ENCODE results near the gene PPME1. TPM values are rescaled to one million over a fixed set of nuclear protein-coding genes. Genes with fewer than 3 reads are reported as not detected.
A peak's percentile ranks its signal among the peaks of the same experiment; 100 is the strongest.

Gene PPME1
- total RNA-seq, 1 donor from 2014 or later: 401 TPM

DNA sequence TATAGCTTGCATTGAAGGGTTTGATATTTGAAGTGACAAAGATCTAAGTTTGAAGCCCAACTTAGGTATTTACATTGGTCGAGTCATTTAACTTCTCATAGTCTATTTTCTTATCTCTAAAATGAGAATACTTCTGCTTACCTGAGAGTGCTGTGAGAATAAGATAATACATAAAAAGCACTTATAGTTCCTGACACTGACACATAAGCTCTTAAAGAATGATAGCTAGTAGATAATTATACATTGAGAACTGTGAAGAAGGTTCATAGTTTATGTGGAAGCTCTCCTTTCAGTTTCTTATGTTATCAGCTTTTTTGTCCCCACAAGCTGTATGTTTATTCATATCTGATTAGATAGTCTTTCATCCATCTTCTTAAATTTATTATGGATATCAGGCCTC is 4.8 kb downstream of the PPME1 start:
- H3K4me2 ChIP-seq (ENCODE audit: low read length): no peak overlapping the region
- peaks cover 7% of the 10 kb centered on the region for H3K36me3 Mint-ChIP-seq (ENCODE audit: low read depth, unreplicated experiment)
- H3K9ac ChIP-seq (ENCODE audit: low read length): no peak overlapping the region
- H3K27ac Mint-ChIP-seq (ENCODE audit: unreplicated experiment): no peak overlapping the region
- TF ChIP-seq EZH2 (IDR thresholded peaks at IDR 0.05; ENCODE audit: insufficient read depth, low read length): no peak
- no peak for TF ChIP-seq CTCF (IDR thresholded peaks at IDR 0.05; ENCODE audit: insufficient read depth, low read depth, low read length)
- peaks cover 21% of the 10 kb centered on the region for H3K4me1 Mint-ChIP-seq (ENCODE audit: low read depth, unreplicated experiment)
- no peak overlapping the region for H2AFZ ChIP-seq (ENCODE audit: low read depth, low read length)
- H3K9me3 ChIP-seq (ENCODE audit: insufficient read depth, low read depth, low read length): no peaks in the 10 kb centered on the region
- no peak overlapping the region for H3K27ac ChIP-seq (ENCODE audit: low read depth, low read length)
- peaks cover 44% of the 10 kb centered on the region for H4K20me1 ChIP-seq (ENCODE audit: insufficient read depth, low read length)
- no peaks in the 10 kb centered on the region for H3K36me3 ChIP-seq (ENCODE audit: insufficient read depth, low read length)
- H3K9me3 Mint-ChIP-seq (ENCODE audit: unreplicated experiment): no peaks in the 10 kb centered on the region
- FAIRE-seq (no peak), DNase-seq (ENCODE audit: low read depth) (no peak)
- no peak overlapping the region for H3K4me3 Mint-ChIP-seq (ENCODE audit: unreplicated experiment)
- peaks cover 7% of the 10 kb centered on the region for H3K4me1 ChIP-seq (ENCODE audit: insufficient read depth, low read length)
- no peak overlapping the region for H3K4me3 ChIP-seq (ENCODE audit: insufficient read depth, low read depth, low read length)
- no peaks in the 10 kb centered on the region for H3K27me3 Mint-ChIP-seq (ENCODE audit: low read depth, unreplicated experiment)
- no peaks in the 10 kb centered on the region for H3K27me3 ChIP-seq (ENCODE audit: insufficient read depth, low read length)
- peaks cover 90% of the 10 kb centered on the region for H3K79me2 ChIP-seq (ENCODE audit: insufficient read depth, low read length)

DNA sequence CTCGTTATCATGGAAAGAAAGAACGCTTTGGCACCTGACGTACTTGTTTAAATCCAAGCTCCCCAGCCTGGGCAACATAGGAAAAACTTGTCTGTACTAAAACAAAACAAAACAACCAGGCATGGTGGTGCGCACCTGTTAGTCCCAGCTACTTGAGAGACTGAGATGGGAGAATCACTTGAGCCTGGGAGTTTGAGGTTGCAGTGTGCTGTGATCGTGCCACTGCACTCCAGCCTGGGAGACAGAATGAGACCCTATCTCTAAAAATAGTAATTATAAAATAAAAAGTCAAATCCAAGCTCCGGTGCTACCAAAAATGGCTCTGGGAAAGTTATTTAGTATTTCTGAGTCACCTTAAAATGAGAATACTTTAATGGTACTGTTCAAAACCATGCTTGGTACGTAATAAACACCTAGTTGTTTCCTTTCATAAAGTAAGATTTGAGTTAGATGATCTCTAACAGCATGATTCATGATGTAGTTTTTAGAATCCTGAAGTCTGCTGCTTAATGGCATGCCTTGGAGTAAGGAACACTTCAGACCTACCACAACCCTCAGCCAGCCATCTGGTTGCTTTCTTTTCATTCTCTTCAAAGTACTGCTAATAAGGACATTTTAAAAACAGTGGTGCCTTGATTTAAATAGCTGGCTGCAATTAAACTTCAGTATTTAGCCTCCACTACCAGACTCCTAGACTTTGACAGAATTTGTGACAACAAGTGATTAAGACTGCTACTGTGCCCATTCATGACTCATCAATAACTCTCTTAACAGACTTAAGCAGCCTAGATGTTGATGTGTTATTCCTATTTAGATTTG is 8.4 kb downstream of the PPME1 start:
- FAIRE-seq: no peak
- no peak overlapping the region for H3K9ac ChIP-seq (ENCODE audit: low read length)
- peak; percentile 51 for DNase-seq (ENCODE audit: low read depth)
- Mint-ChIP-seq H3K27me3 (ENCODE audit: low read depth, unreplicated experiment) (no peaks in the 10 kb centered on the region), H3K4me1 (ENCODE audit: low read depth, unreplicated experiment) (peaks cover 29% of the 10 kb centered on the region), H3K36me3 (ENCODE audit: low read depth, unreplicated experiment) (peaks cover 13% of the 10 kb centered on the region), H3K4me3 (ENCODE audit: unreplicated experiment) (peak overlapping the region; percentile 73), H3K9me3 (ENCODE audit: unreplicated experiment) (no peaks in the 10 kb centered on the region), H3K27ac (ENCODE audit: unreplicated experiment) (peak overlapping the region; percentile 26)
- H3K36me3 ChIP-seq (ENCODE audit: insufficient read depth, low read length): no peaks in the 10 kb centered on the region
- H3K27me3 ChIP-seq (ENCODE audit: insufficient read depth, low read length): no peaks in the 10 kb centered on the region
- peaks cover 49% of the 10 kb centered on the region for H4K20me1 ChIP-seq (ENCODE audit: insufficient read depth, low read length)
- no peak overlapping the region for H3K4me3 ChIP-seq (ENCODE audit: insufficient read depth, low read depth, low read length)
- H2AFZ ChIP-seq (ENCODE audit: low read depth, low read length): no peak overlapping the region
- H3K79me2 ChIP-seq (ENCODE audit: insufficient read depth, low read length): peaks cover 89% of the 10 kb centered on the region
- H3K4me2 ChIP-seq (ENCODE audit: low read length): no peak overlapping the region
- H3K27ac ChIP-seq (ENCODE audit: low read depth, low read length): no peak overlapping the region
- H3K9me3 ChIP-seq (ENCODE audit: insufficient read depth, low read depth, low read length): no peaks in the 10 kb centered on the region
- TF ChIP-seq EZH2 (IDR thresholded peaks at IDR 0.05; ENCODE audit: insufficient read depth, low read length) (no peak), CTCF (IDR thresholded peaks at IDR 0.05; ENCODE audit: insufficient read depth, low read depth, low read length) (no peak)
- no peaks in the 10 kb centered on the region for H3K4me1 ChIP-seq (ENCODE audit: insufficient read depth, low read length)

- H3K79me2 ChIP-seq (ENCODE audit: insufficient read depth, low read length): peaks cover 81% of the 10 kb centered on the region
- no peak overlapping the region for H3K27ac ChIP-seq (ENCODE audit: low read depth, low read length)
- DNase-seq (ENCODE audit: low read depth) (peak; percentile 31), FAIRE-seq (no peak)
- Mint-ChIP-seq H3K4me1 (ENCODE audit: low read depth, unreplicated experiment) (peaks cover 41% of the 10 kb centered on the region), H3K27ac (ENCODE audit: unreplicated experiment) (no peak overlapping the region), H3K9me3 (ENCODE audit: unreplicated experiment) (no peaks in the 10 kb centered on the region), H3K27me3 (ENCODE audit: low read depth, unreplicated experiment) (no peaks in the 10 kb centered on the region), H3K36me3 (ENCODE audit: low read depth, unreplicated experiment) (peaks cover 13% of the 10 kb centered on the region), H3K4me3 (ENCODE audit: unreplicated experiment) (peak overlapping the region; percentile 16)
- peaks cover 4% of the 10 kb centered on the region for H3K4me1 ChIP-seq (ENCODE audit: insufficient read depth, low read length)
- TF ChIP-seq EZH2 (IDR thresholded peaks at IDR 0.05; ENCODE audit: insufficient read depth, low read length) (no peak), CTCF (IDR thresholded peaks at IDR 0.05; ENCODE audit: insufficient read depth, low read depth, low read length) (no peak)
- H4K20me1 ChIP-seq (ENCODE audit: insufficient read depth, low read length): peaks cover 72% of the 10 kb centered on the region
- no peak overlapping the region for H3K4me2 ChIP-seq (ENCODE audit: low read length)
- no peaks in the 10 kb centered on the region for H3K27me3 ChIP-seq (ENCODE audit: insufficient read depth, low read length)
- no peak overlapping the region for H2AFZ ChIP-seq (ENCODE audit: low read depth, low read length)
- H3K4me3 ChIP-seq (ENCODE audit: insufficient read depth, low read depth, low read length): no peak overlapping the region
- no peaks in the 10 kb centered on the region for H3K9me3 ChIP-seq (ENCODE audit: insufficient read depth, low read depth, low read length)
- no peak overlapping the region for H3K9ac ChIP-seq (ENCODE audit: low read length)
- H3K36me3 ChIP-seq (ENCODE audit: insufficient read depth, low read length): no peaks in the 10 kb centered on the region
Measured at GRCh38 chr11:74182635-74183034, 11.5 kb downstream of the PPME1 start.

All from astrocyte (in vitro differentiated cells and primary cell).